ENCODE data around the gene INPP4B. TPM values are rescaled to one million over a fixed set of nuclear protein-coding genes. Genes with fewer than 3 reads are reported as not detected.

Gene INPP4B
- total RNA-seq, 1 experiment from 2014 or later, result 0.07 TPM

DNA sequence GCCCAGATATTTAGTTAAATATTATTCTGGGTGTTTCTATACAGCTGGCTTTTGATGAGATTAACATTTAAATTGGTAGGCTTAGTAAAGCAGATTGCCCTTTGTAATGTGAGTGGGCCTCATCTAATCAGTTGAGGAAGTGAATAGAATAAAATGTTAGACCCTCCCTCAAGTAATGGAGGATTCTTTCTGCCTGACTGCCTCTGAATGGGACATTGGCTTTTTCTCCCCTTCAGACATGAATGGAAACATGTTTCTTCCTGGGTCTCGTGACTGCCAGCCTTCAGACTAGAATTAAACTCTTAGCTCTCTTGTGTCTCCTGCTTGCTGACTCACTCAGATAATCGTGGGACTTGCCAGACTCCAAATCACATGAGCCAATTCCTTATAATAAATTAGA is 266.7 kb downstream of the INPP4B start:
- Histone ChIP-seq H3K79me2 (ENCODE audit: insufficient read depth, low read length) (no peaks in the 10 kb centered on the region), H3T11ph (ENCODE audit: low read length) (no peak overlapping the region), H3K27ac (ENCODE audit: insufficient read length, low read depth, low read length) (no peak overlapping the region), H4K20me1 (ENCODE audit: control insufficient read depth, insufficient read depth, insufficient read length) (no peaks in the 10 kb centered on the region), H3K4ac (ENCODE audit: low read depth, low read length) (no peak overlapping the region), H2BK120ac (ENCODE audit: low read depth, low read length, poor library complexity, severe bottlenecking) (no peak overlapping the region), H3K9ac (ENCODE audit: extremely low read depth, insufficient read length, low read length) (no peak overlapping the region), H3K23ac (ENCODE audit: insufficient read length, low read depth, low read length) (no peak overlapping the region), H4K91ac (ENCODE audit: insufficient read length, low read depth, low read length) (no peak overlapping the region), H3K9me3 (ENCODE audit: control insufficient read depth, low read depth, low read length) (no peaks in the 10 kb centered on the region), H2BK5ac (ENCODE audit: insufficient read length, low read length) (no peak overlapping the region), H3K18ac (ENCODE audit: insufficient read length, low read depth, low read length) (no peak overlapping the region), H4K8ac (replicated peaks; ENCODE audit: insufficient read length, low read depth, low read length) (no peak overlapping the region), H3K23me2 (ENCODE audit: insufficient read length, low read depth, low read length, poor library complexity, severe bottlenecking) (no peaks in the 10 kb centered on the region), H3K14ac (ENCODE audit: insufficient read depth, low read length) (no peak overlapping the region), H3K4me2 (ENCODE audit: insufficient read depth, insufficient read length, low read length) (no peak overlapping the region), H2BK12ac (ENCODE audit: insufficient read length, low read depth, low read length) (no peak overlapping the region), H2BK15ac (ENCODE audit: low read depth, low read length) (no peak overlapping the region), H2BK20ac (ENCODE audit: low read depth, low read length, poor library complexity, severe bottlenecking) (no peak overlapping the region), H3K56ac (ENCODE audit: insufficient read length, low read depth, low read length) (no peak overlapping the region), H3K4me1 (ENCODE audit: insufficient read depth, low read length) (no peaks in the 10 kb centered on the region), H2AFZ (ENCODE audit: low read length) (no peak overlapping the region), H2AK5ac (ENCODE audit: insufficient read length, low read length) (no peak overlapping the region), H3K79me1 (ENCODE audit: insufficient read depth, low read depth, low read length, poor library complexity, severe bottlenecking) (no peaks in the 10 kb centered on the region), H4K5ac (ENCODE audit: insufficient read length, low read depth, low read length) (no peak overlapping the region), H3K27me3 (ENCODE audit: insufficient read depth, low read length) (no peaks in the 10 kb centered on the region)
- TF ChIP-seq, protein P1, sequence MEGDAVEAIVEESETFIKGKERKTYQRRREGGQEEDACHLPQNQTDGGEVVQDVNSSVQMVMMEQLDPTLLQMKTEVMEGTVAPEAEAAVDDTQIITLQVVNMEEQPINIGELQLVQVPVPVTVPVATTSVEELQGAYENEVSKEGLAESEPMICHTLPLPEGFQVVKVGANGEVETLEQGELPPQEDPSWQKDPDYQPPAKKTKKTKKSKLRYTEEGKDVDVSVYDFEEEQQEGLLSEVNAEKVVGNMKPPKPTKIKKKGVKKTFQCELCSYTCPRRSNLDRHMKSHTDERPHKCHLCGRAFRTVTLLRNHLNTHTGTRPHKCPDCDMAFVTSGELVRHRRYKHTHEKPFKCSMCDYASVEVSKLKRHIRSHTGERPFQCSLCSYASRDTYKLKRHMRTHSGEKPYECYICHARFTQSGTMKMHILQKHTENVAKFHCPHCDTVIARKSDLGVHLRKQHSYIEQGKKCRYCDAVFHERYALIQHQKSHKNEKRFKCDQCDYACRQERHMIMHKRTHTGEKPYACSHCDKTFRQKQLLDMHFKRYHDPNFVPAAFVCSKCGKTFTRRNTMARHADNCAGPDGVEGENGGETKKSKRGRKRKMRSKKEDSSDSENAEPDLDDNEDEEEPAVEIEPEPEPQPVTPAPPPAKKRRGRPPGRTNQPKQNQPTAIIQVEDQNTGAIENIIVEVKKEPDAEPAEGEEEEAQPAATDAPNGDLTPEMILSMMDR (conservative IDR thresholded peaks at IDR 0.05), result no peak
- Mint-ChIP-seq H3K4me3 (no peak overlapping the region), H3K27me3 (ENCODE audit: low read depth) (no peaks in the 10 kb centered on the region), H3K9me3 (no peaks in the 10 kb centered on the region), H3K27ac (no peak overlapping the region), H3K4me1 (no peaks in the 10 kb centered on the region), H3K36me3 (ENCODE audit: insufficient read depth in 1 of 3, low read depth in 3 of 3) (no peaks in the 10 kb centered on the region)
- WGBS (ENCODE audit: extremely low coverage, insufficient read length, low lambda C conversion rate), result no CpG with 5 or more reads among the region's 2 CpGs
- DNase-seq, result no peak

Measured in H9 (cell line).